ENCODE data around the gene ODAD4. TPM values are rescaled to one million over a fixed set of nuclear protein-coding genes. Genes with fewer than 3 reads are reported as not detected.

Gene ODAD4
- total and polyA plus RNA-seq, 2 of the 4 experiments (the other 2 are of a cell fraction) = 0.38 to 0.54 TPM

DNA sequence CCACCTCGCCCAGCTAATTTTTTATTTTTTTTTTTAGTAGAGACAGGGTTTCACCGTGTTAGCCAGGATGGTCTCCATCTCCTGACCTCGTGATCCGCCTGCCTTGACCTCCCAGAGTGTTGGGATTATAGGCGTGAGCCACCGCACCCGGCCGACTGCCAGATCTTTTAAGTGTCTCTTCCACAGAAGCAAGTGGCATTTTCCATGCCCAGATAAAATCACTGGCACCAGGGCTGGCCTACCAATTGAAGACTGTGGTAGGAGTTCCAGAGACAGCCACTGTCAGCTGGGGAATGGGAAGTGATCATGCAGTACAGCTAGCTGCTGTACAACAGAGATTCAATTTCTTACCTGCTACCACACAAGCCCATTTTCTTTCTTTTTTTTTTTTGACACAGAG lies 54.0 kb downstream of the ODAD4 start:
- no peak for ATAC-seq (ENCODE audit: low read depth)
- no peaks in the 10 kb centered on the region for H3K27me3 ChIP-seq (ENCODE audit: control insufficient read depth, insufficient read depth, low read length)
- in situ Hi-C loops (cut with MboI; ENCODE audit: low sequenced_read_pairs) = no loop called here

More for the DNA sequence above, 54.0 kb downstream of the ODAD4 start:
- no peak overlapping the region for H2BK15ac ChIP-seq (ENCODE audit: low read depth, low read length)
- no peak overlapping the region for H2BK5ac ChIP-seq (ENCODE audit: low read depth, low read length, poor library complexity, severe bottlenecking)
- no peak overlapping the region for H2BK120ac ChIP-seq (ENCODE audit: low read depth, low read length)
- no peak overlapping the region for H3K56ac ChIP-seq (ENCODE audit: extremely low read depth, insufficient read depth, low read length)
- no peaks in the 10 kb centered on the region for H3K9me1 ChIP-seq (ENCODE audit: insufficient read depth, low read length)
- no CpG with 5 or more reads among the region's 8 CpGs for WGBS, 2 experiments (ENCODE audit: extremely low coverage in 2 of 2, insufficient read length in 1 of 2)
- no peak overlapping the region for H3K18ac ChIP-seq (ENCODE audit: low read depth, low read length)
- H3K4me3 ChIP-seq (ENCODE audit: insufficient read depth, low read depth, low read length) = no peak overlapping the region
- H3K9ac ChIP-seq (ENCODE audit: low read depth, low read length) = no peak overlapping the region
- H4K8ac ChIP-seq (ENCODE audit: low read depth in 2 of 2, low read length in 2 of 2) = no peak overlapping the region
- TF ChIP-seq RAD21 (IDR thresholded peaks at IDR 0.05; ENCODE audit: low read length) = no peak
- TF ChIP-seq MAFK (IDR thresholded peaks at IDR 0.05; ENCODE audit: low read depth, low read length) = no peak
- no peak for TF ChIP-seq MAZ (IDR thresholded peaks at IDR 0.05; ENCODE audit: borderline replicate concordance, low read depth, low read length)
- no peak for TF ChIP-seq CEBPB (IDR thresholded peaks at IDR 0.05; ENCODE audit: low read depth, low read length)
- no peak for TF ChIP-seq BHLHE40 (IDR thresholded peaks at IDR 0.05; ENCODE audit: low read depth, low read length)
- TF ChIP-seq RCOR1 (IDR thresholded peaks at IDR 0.05; ENCODE audit: insufficient replicate concordance, low read length) = no peak
- no peak for TF ChIP-seq POLR2A (IDR thresholded peaks at IDR 0.05; ENCODE audit: low read depth, low read length)
- TF ChIP-seq RFX5 (IDR thresholded peaks at IDR 0.05; ENCODE audit: low read depth, low read length) = no peak
- no peak for TF ChIP-seq SMC3 (IDR thresholded peaks at IDR 0.05; ENCODE audit: low read depth, low read length)
- no peak for TF ChIP-seq MXI1 (IDR thresholded peaks at IDR 0.05; ENCODE audit: borderline replicate concordance, low read depth, low read length)
- TF ChIP-seq FOS (IDR thresholded peaks at IDR 0.05; ENCODE audit: low read depth, low read length) = no peak
- TF ChIP-seq CHD1 (IDR thresholded peaks at IDR 0.05; ENCODE audit: low read depth, low read length) = no peak
- TF ChIP-seq, protein P1, sequence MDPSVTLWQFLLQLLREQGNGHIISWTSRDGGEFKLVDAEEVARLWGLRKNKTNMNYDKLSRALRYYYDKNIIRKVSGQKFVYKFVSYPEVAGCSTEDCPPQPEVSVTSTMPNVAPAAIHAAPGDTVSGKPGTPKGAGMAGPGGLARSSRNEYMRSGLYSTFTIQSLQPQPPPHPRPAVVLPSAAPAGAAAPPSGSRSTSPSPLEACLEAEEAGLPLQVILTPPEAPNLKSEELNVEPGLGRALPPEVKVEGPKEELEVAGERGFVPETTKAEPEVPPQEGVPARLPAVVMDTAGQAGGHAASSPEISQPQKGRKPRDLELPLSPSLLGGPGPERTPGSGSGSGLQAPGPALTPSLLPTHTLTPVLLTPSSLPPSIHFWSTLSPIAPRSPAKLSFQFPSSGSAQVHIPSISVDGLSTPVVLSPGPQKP (IDR thresholded peaks at IDR 0.05; ENCODE audit: borderline replicate concordance, low read depth, low read length) = no peak
- TF ChIP-seq, protein P2, sequence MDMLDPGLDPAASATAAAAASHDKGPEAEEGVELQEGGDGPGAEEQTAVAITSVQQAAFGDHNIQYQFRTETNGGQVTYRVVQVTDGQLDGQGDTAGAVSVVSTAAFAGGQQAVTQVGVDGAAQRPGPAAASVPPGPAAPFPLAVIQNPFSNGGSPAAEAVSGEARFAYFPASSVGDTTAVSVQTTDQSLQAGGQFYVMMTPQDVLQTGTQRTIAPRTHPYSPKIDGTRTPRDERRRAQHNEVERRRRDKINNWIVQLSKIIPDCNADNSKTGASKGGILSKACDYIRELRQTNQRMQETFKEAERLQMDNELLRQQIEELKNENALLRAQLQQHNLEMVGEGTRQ (IDR thresholded peaks at IDR 0.05; ENCODE audit: low read depth, low read length) = no peak
- no peak overlapping the region for H2AK5ac ChIP-seq (ENCODE audit: low read depth, low read length)
- no peak for DNase-seq
- H3K27ac ChIP-seq (ENCODE audit: insufficient read depth, low read length) = no peak overlapping the region
- dilution Hi-C loops (cut with HindIII; ENCODE audit: low sequenced_read_pairs, unreplicated experiment) = no loop called here
- no peak overlapping the region for H2AFZ ChIP-seq (replicated peaks; ENCODE audit: low read length, poor library complexity)
- no peaks in the 10 kb centered on the region for H3K4me1 ChIP-seq (ENCODE audit: control insufficient read depth, insufficient read depth, low read length)
- H3K36me3 ChIP-seq (ENCODE audit: control insufficient read depth, insufficient read depth, low read length) = peaks cover 62% of the 10 kb centered on the region
- H3K9me3 ChIP-seq (ENCODE audit: control insufficient read depth, insufficient read depth, low read length) = no peaks in the 10 kb centered on the region
- H2BK20ac ChIP-seq (ENCODE audit: low read depth, low read length) = no peak overlapping the region
- H4K91ac ChIP-seq (ENCODE audit: insufficient read depth, low read depth, low read length) = no peak overlapping the region
- no peaks in the 10 kb centered on the region for H4K20me1 ChIP-seq (ENCODE audit: insufficient read depth, low read length)
- no peak overlapping the region for H3K4ac ChIP-seq (ENCODE audit: low read depth, low read length)
- intact Hi-C loops (cut with micrococcal nuclease) = no loop called here
- CTCF ChIA-PET = no interaction called here
- no peak overlapping the region for H3K4me2 ChIP-seq (ENCODE audit: low read depth, low read length)
- H3K14ac ChIP-seq (replicated peaks; ENCODE audit: low read depth, low read length) = no peak overlapping the region
- BruUV-seq (replicated peaks) = no TSS peak
- POLR2A ChIA-PET (ENCODE audit: unreplicated experiment) = no interaction called here
- H2AK9ac ChIP-seq (replicated peaks; ENCODE audit: low read depth, low read length, poor library complexity) = no peak overlapping the region
- peaks cover 13 to 32% of the 10 kb centered on the region in 2 experiments for H3K79me1 ChIP-seq (ENCODE audit: low read depth in 1 of 2, low read length in 2 of 2)
- no peak overlapping the region for H4K5ac ChIP-seq (ENCODE audit: low read depth, low read length)
- H3K23ac ChIP-seq (ENCODE audit: low read depth, low read length) = no peak overlapping the region
